ENCODE data around the gene CDH13.

DNA sequence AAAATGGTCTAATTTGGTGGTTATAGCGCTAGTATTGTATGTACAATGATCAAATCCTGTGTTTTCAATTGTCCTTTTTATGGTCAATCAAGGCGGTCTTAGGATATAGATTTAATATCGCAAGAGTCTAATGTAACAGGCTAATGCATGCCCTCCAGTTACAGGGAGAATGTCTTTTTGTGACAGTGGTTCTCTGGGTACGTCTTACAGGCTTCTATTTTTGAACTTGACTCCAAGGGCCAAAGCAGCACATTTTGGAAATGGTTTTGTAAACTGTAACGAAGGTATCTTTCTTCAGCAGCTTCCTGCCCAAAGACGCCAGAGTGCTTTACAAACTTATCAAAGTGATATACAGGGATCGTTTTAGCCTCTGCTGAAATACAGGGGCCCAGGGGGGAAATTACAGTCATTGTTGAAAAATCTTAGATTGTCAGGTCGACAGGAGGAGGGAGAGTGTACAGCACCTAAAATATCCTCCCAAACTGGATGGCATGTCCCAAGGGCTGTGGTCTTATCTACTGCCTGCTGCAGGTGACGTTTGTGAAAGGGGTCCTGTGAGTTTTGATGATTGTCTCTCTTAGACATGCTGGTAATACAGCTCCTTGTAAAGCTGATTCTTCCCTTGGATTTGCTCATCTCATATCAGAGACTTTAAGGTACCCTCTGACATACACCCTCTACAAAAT, 288.5 kb downstream of the CDH13 start:
- no peak for TF ChIP-seq CTCF (IDR thresholded peaks at IDR 0.05)
- TF ChIP-seq POLR2A (IDR thresholded peaks at IDR 0.05), result no peak
